Neural cell (in vitro differentiated cells): Measurements from ENCODE around the gene HIC2.
"Not testable (repeated sequence)": the region's sequence is repeated elsewhere in the genome, so short reads cannot be mapped to it uniquely, and the experiment has no call there.

Experiments used
- CTCF ChIP-seq: fragments of 450-650 bp; IDR thresholded peaks from 2 replicates; pipeline ENCODE4 v1.5.1; 2014; ENCODE audit warnings: antibody characterized with exemption, mild to moderate bottlenecking, moderate library complexity; ENCODE audit not compliant: poor library complexity, severe bottlenecking
- EP300 ChIP-seq: fragments of 450-650 bp; conservative IDR thresholded peaks from 2 replicates; pipeline ENCODE4 v1.6.1; 2014; ENCODE audit warnings: antibody characterized with exemption, mild to moderate bottlenecking, moderate library complexity; ENCODE audit not compliant: poor library complexity, severe bottlenecking
- EZH2 ChIP-seq: fragments of 200-600, 300-800 bp; shearing (Covaris generic), sonication (generic); IDR thresholded peaks from 2 replicates; pipeline ENCODE4 v1.6.1; 2014; ENCODE audit warnings: antibody characterized with exemption, low read length, borderline replicate concordance, mild to moderate bottlenecking; ENCODE audit not compliant: insufficient read depth, poor library complexity, severe bottlenecking
- MXI1 ChIP-seq: fragments of 450-650 bp; conservative IDR thresholded peaks from 2 replicates; pipeline ENCODE4 v1.6.1; 2014; ENCODE audit warnings: antibody characterized with exemption, mild to moderate bottlenecking; ENCODE audit not compliant: poor library complexity, severe bottlenecking
- POLR2AphosphoS5 ChIP-seq: IDR thresholded peaks from 2 replicates; pipeline ENCODE4 v1.6.1; 2012
- REST ChIP-seq: IDR thresholded peaks from 2 replicates; pipeline ENCODE4 v1.6.1; 2012; ENCODE audit warnings: borderline replicate concordance
- TAF1 ChIP-seq: IDR thresholded peaks from 2 replicates; pipeline ENCODE4 v1.6.1; 2012; ENCODE audit warnings: low read depth

- not testable (repeated sequence) for TF ChIP-seq CTCF, REST, MXI1, EZH2, POLR2AphosphoS5, EP300, TAF1
Measured at GRCh38 chr22:21417227-21417746, at the start of gene HIC2.
